Body of pancreas (tissue), 4 donors: Measurements from ENCODE around the gene KDM4B.

ENCODE experiments used
- POLR2A ChIP-seq, 3 donors: fragments of 450-650 bp; IDR thresholded peaks; one replicate each; pipeline ENCODE4 v1.6.1; 2016; ENCODE audit warnings: antibody characterized with exemption in 3 of 3, mild to moderate bottlenecking in 2 of 3
- TF ChIP-seq, protein P1 (sequence below), 7 experiments: fragments of 450-650 bp in 4 of 7; fragments of 200-600 bp in 3 of 7; sonication (generic) in 3 of 7; IDR thresholded peaks; one replicate each; pipeline ENCODE4 v1.5.1; 2016 to 2019; ENCODE audit warnings: antibody characterized with exemption in 7 of 7

DNA sequence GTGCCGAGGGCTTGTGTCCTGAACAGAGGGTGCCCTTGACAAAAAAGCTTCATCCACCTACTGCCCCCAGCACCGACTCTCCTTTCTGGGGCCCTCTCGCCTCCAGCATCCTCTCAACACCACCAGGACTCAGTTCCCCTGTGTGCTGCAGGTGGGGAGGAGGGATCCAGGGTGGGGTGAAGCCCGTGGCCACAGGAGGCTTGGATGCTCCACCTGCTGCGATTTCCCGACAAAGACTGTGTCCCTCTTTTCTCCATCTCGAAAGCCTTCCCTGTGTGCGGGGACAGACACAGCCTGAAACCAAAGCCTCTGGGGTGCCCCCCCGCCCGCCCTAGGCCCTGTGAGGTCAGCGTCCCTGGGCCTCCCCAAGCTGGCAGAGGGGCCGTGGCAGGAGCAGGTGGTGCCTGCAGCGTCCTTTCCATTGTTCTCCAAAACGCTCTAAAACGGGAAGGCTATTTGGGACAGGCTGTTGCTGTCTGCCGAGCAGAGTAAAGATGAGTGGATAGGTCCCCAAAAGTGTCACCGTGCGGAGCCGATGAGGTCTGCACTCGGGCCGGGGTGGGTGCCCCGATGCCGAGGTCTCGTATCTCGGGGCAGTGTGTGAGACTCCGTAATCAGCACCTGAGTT, 186.0 kb downstream of the KDM4B start:
- TF ChIP-seq, protein P1, sequence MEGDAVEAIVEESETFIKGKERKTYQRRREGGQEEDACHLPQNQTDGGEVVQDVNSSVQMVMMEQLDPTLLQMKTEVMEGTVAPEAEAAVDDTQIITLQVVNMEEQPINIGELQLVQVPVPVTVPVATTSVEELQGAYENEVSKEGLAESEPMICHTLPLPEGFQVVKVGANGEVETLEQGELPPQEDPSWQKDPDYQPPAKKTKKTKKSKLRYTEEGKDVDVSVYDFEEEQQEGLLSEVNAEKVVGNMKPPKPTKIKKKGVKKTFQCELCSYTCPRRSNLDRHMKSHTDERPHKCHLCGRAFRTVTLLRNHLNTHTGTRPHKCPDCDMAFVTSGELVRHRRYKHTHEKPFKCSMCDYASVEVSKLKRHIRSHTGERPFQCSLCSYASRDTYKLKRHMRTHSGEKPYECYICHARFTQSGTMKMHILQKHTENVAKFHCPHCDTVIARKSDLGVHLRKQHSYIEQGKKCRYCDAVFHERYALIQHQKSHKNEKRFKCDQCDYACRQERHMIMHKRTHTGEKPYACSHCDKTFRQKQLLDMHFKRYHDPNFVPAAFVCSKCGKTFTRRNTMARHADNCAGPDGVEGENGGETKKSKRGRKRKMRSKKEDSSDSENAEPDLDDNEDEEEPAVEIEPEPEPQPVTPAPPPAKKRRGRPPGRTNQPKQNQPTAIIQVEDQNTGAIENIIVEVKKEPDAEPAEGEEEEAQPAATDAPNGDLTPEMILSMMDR (IDR thresholded peaks at IDR 0.05): no peak
- TF ChIP-seq POLR2A (IDR thresholded peaks at IDR 0.05): no peak
